ENCODE results near the gene DNMT3L. TPM values are rescaled to one million over a fixed set of nuclear protein-coding genes. Genes with fewer than 3 reads are reported as not detected.
"Not testable (repeated sequence)": the region's sequence is repeated elsewhere in the genome, so short reads cannot be mapped to it uniquely, and the experiment has no call there.

Gene DNMT3L
- total and polyA plus RNA-seq, 7 donors: not detected

DNA sequence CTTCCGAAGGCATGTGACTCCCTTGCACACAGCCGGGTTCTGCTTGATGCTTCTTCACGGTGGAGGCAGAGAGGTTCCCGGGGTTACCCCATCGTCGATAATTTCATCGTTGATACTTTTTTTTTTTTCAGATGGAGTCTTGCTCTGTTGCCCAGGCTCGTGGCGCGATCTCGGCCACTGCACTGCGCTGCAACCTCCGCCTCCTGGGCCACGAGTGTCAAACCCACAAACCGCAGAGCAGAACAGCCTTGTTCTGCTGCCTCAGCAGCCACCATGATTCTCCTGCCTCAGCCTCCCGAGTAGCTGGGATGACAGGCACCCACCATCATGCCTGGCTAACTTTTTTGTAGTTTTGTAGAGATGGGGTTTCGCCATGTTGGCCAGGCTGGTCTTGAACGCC lies 41.0 kb downstream of the DNMT3L start:
- WGBS, 2 donors: no CpG with 5 or more reads among the region's 18 CpGs
- H3K4me1 ChIP-seq; H3K9me3 ChIP-seq; intact Hi-C loops (cut with DNase I); H3K4me3 ChIP-seq; DNase-seq; H3K36me3 ChIP-seq; H3K27ac ChIP-seq; H3K27me3 ChIP-seq: not testable (repeated sequence)

DNA sequence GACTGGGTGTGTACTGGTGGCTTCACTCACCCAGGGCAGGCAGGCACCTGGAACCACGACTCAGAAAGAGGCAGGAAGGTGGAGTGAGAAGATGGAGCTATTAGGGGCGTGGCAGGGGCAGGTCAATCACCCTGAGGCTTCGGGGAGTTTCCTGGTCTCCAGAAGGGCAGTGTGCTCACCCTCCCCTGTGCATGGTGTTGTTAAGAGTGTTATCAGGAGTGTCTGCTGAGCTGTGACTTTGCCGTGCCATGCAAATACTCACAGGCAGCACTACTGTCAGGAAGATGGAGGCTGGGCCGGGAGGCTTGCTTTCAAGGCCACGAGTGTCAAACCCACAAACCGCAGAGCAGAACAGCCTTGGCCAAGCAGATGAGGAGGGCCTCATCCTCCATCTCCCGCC lies 43.2 kb downstream of the DNMT3L start:
- DNase-seq; H3K4me3 ChIP-seq; H3K36me3 ChIP-seq; H3K9me3 ChIP-seq; H3K4me1 ChIP-seq; H3K27ac ChIP-seq; intact Hi-C loops (cut with DNase I); H3K27me3 ChIP-seq: not testable (repeated sequence)
- no CpG with 5 or more reads among the region's 8 CpGs for WGBS, 2 donors

DNA sequence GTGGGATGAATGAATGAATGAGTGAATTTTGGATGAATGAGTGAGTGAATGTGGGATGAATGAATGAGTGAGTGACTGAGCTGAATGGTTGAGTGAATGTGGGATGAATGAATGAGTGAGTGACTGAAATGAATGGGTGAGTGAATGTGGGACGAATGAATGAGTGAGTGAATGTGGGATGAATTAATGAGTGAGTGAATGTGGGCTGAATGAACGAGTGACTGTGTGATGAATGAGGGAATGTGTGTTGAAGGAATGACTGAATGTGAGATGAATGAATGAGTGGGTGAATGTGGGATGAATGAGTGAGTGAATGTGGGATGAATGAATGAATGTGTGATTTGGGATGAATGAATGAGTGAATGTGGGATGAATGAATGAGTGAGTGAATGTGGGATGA lies 49.7 kb downstream of the DNMT3L start:
- H3K4me3 ChIP-seq; H3K9me3 ChIP-seq; intact Hi-C loops (cut with DNase I); H3K27me3 ChIP-seq; H3K36me3 ChIP-seq; H3K4me1 ChIP-seq; DNase-seq; H3K27ac ChIP-seq: not testable (repeated sequence)
- WGBS, 2 donors: 86% methylated on average over 2 of the region's 2 CpGs; no CpG with 5 or more reads in 1 of the 2 donors

DNA sequence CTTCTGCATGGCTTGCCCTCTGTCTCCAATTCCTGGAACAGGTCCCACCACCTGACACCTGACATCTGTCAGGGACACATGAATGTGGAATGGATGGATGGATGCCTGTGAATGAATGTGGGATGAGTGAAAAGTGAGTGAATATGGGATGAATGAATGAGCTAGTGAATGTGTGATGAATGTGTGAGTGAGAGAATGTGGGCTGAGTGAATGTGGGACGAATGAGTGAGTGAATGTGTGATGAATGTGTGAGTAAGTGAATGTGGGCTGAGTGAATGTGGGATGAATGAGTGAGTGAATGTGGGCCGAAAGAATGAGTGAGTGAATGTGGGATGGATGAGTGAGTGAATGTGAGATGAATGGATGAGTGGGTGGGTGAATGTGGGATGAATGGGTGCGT lies 50.1 kb downstream of the DNMT3L start:
- H3K27me3 ChIP-seq; H3K9me3 ChIP-seq; H3K36me3 ChIP-seq; H3K4me1 ChIP-seq; intact Hi-C loops (cut with DNase I); DNase-seq; H3K27ac ChIP-seq; H3K4me3 ChIP-seq: not testable (repeated sequence)
- 92% methylated on average over 2 of the region's 3 CpGs; no CpG with 5 or more reads in 1 of the 2 donors for WGBS, 2 donors

DNA sequence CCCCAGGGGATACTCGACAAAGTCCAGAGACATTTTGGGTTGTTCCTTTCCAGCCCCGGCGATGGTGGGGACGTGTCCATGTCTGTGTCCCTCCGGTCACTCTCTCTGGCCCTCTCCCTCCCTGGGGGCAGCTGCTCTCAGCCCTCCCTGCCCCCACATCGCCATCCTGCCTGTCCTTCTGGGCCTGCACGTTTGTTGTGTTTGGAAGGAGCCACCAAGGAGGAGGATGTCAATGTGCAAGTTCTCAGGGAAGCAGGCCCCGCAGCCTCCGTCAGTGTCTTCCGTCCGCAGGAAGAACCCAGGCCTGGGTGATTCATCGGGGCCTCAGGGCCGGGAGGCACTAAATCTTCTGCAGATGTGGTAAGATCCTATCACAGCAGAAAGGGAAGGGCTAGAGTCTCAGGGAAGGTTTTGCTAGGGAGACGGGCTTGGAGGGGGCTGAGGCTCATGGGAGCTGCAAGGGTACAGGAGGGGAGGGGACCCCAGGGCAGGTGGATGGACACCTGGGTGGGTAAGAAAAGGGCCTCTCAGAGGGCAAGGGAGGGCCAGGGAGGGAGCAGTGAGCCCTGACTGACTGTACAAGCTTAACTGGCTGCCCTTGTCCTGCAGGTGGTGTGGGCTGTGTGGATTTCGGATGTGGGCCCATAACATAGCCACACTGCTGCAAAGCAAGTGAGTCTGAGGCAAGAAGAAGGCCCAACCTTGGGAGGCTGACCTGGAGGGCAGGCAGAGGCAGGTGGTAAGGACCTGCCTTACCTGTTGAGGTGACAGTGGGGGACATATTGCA lies 53.6 kb downstream of the DNMT3L start:
- H3K27me3 ChIP-seq; H3K9me3 ChIP-seq; H3K4me3 ChIP-seq; H3K4me1 ChIP-seq; H3K36me3 ChIP-seq; intact Hi-C loops (cut with DNase I): not testable (repeated sequence)
- peak; percentile 60 for DNase-seq
- 63 to 75% methylated on average over 4 to 11 of the region's 15 CpGs for WGBS, 2 donors
- H3K27ac ChIP-seq: peak overlapping the region in 1 of 4 donors; percentile 31

DNA sequence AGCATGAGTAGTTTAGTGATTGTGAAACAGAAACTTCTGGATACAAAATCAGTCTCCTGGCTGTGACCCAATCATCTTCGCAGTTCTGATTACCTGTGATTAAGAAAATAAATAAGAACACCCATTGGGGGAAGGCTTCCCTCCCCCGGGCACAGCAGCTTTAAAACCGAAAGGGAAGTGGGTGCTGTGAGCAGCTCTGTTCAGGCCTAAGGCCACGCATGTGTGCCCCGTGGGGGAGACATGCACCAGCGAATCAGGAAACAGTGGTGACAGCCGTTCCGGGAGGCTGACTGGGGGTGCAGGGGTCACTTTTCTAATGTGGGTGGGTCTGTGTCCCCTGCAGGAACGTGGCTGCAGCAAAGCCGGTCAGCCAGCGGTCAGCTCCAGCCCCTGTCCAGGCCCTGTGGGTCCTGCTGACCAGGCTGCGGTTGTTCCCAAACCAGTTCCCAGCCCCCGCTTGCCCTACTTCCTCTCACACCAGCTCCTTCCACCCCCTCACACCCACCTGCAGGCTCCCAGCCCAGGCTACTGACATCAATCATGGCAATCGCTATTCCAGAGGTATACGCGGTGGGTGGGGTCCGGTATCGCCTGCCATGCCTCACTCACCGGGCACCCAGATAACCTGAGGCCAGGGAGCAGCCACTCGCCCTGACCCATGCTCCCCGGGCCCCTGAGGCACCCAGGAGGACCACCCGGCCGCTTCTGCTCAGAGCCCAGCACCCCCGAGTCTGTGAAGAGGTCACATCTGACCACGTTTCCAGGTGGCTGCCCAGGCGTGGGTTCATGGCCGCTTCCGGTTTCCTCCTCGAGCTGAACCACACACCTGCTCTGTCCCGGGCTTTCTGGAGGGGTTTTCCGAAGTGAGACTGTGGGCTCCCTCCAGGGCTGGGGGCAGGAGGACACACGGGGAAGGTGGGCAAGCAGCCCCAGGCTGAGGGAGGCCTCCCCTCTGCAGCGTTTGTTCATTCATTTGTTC lies 54.7 kb downstream of the DNMT3L start:
- H3K27ac ChIP-seq; H3K36me3 ChIP-seq; H3K4me3 ChIP-seq; intact Hi-C loops (cut with DNase I); H3K4me1 ChIP-seq; H3K27me3 ChIP-seq; DNase-seq; H3K9me3 ChIP-seq: not testable (repeated sequence)
- WGBS, 2 donors: no CpG with 5 or more reads among the region's 33 CpGs

DNA sequence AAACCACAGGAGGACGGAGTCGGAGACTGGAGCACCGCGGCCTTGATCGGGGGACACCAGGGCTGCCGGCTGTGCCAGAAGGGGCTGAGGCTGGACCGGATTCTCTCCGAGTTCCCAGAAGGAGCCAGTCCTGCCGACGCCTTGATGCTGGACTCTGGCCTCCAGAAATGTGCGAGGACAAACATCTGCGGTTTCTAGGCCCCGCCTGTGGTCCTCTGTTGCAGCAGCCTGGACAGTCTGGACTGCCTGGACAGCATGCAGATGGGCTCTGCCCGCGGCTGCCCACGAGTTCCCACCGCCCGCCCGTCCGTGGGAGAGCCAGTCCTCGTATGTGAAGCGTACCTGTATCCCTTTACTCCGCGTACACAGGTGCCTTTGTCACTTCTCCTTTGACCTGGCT lies 55.5 kb downstream of the DNMT3L start:
- intact Hi-C loops (cut with DNase I): not testable (repeated sequence)

DNA sequence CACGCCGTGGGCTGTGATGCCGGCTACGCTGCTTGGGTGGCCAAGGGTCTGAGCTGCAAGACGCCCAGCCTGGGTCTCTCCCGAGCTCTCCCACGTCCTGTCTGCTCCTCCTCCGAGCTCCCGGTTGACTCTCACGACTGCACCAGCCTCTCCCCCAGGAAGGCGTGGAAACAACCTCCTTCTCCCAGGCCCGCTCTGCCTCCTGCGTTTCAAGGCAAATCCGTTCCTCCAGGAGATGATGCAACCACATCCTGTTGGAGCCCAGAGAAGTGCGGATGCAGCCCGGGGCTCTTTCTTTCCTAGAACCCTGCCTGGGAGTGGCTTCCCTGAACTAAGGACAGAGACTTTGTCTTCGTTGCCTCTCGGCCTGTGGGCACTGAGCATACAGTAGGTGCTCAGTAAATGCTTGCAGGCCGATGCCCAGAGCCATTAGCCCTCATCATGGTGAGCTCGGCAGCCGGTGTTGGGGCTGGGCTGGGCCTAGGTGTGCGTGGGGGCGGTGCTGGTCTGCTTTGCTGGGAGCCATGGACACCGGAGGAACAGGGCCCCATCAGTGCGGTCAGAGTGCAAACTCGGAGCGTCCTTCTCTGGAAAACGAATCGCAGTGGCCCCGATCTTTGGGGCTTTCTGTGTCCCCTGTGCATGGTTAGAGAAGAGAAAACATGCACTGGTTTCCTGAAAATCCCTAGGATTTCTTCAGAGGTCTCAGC lies 59.0 kb downstream of the DNMT3L start:
- DNase-seq; H3K36me3 ChIP-seq; H3K27me3 ChIP-seq; intact Hi-C loops (cut with DNase I); H3K4me1 ChIP-seq; H3K4me3 ChIP-seq; H3K9me3 ChIP-seq; H3K27ac ChIP-seq: not testable (repeated sequence)
- WGBS, 2 donors: no CpG with 5 or more reads among the region's 30 CpGs

More for the DNA sequence above, 55.5 kb downstream of the DNMT3L start:
- not testable (repeated sequence) for H3K4me1 ChIP-seq, H3K27me3 ChIP-seq, H3K36me3 ChIP-seq, H3K4me3 ChIP-seq, H3K27ac ChIP-seq, H3K9me3 ChIP-seq, DNase-seq
- no CpG with 5 or more reads among the region's 24 CpGs for WGBS, 2 donors

DNA sequence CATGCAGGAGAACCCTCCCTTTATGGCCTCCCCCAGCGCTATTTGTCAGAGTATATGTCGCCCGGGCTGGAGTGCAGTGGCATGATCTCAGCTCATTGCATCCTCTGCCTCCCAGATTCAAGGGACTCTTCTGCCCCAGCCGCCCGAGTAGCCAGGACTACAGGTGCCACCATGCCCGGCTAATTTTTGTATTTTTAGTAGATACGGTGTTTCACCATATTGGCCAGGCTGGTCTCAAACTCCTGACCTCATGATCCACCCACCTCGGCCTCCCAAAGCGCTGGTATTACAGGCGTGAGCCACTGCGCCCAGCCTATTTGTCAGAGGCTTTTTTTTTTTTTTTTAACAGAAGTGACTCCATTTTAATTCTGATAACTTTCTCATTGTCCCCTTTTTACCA lies 61.7 kb downstream of the DNMT3L start:
- 93 to 94% methylated on average over 11 of the region's 11 CpGs for WGBS, 2 donors
- H3K9me3 ChIP-seq; H3K36me3 ChIP-seq; H3K4me1 ChIP-seq; intact Hi-C loops (cut with DNase I); H3K27me3 ChIP-seq; H3K4me3 ChIP-seq; DNase-seq; H3K27ac ChIP-seq: not testable (repeated sequence)
